Tibial nerve (tissue), 3 donors: ENCODE data around the gene STYXL1.

Source experiments
- POLR2A ChIP-seq, 2 donors: fragments of 450-650 bp; IDR thresholded peaks; one replicate each; pipeline ENCODE4 v1.6.1; 2017; ENCODE audit warnings: antibody characterized with exemption in 2 of 2, mild to moderate bottlenecking in 2 of 2, moderate library complexity in 2 of 2
- TF ChIP-seq, protein P1 (sequence below), 5 experiments: fragments of 200-600 bp in 3 of 5; fragments of 450-650 bp in 2 of 5; sonication (generic) in 3 of 5; IDR thresholded peaks; one replicate each; pipeline ENCODE4 v1.5.1; 2016 to 2019; ENCODE audit warnings: antibody characterized with exemption in 5 of 5, mild to moderate bottlenecking in 3 of 5, moderate library complexity in 2 of 5

DNA sequence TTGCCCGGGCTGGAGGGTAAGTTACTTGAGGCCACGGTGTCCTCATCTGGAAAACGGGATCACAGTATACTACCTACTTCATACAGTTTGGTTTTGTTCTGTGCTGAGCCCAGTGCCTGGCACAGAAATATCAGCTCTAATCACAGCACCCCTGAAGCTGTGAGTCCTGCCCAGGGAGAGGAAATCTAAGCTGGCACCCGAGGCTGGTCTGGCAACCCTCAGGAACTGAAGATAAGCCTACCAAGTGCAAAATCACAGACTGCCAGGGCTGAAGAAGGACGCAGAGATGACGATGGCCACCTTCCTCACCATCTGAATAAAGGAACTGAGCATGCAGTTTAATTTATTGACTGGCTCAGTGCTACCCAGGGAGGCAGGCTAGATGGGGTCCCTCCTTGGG, 45.7 kb downstream of the STYXL1 start:
- TF ChIP-seq, protein P1, sequence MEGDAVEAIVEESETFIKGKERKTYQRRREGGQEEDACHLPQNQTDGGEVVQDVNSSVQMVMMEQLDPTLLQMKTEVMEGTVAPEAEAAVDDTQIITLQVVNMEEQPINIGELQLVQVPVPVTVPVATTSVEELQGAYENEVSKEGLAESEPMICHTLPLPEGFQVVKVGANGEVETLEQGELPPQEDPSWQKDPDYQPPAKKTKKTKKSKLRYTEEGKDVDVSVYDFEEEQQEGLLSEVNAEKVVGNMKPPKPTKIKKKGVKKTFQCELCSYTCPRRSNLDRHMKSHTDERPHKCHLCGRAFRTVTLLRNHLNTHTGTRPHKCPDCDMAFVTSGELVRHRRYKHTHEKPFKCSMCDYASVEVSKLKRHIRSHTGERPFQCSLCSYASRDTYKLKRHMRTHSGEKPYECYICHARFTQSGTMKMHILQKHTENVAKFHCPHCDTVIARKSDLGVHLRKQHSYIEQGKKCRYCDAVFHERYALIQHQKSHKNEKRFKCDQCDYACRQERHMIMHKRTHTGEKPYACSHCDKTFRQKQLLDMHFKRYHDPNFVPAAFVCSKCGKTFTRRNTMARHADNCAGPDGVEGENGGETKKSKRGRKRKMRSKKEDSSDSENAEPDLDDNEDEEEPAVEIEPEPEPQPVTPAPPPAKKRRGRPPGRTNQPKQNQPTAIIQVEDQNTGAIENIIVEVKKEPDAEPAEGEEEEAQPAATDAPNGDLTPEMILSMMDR (IDR thresholded peaks at IDR 0.05): no peak
- no peak for TF ChIP-seq POLR2A (IDR thresholded peaks at IDR 0.05)
